ENCODE results near the gene TCEAL8. TPM values are rescaled to one million over a fixed set of nuclear protein-coding genes. Genes with fewer than 3 reads are reported as not detected.

The TCEAL8 gene
- 41.1 TPM for polyA plus RNA-seq

- peak within 1 kb of the TSS; percentile 69 to 96 (median 84) for H3K27ac Mint-ChIP-seq
- H3K9me3 Mint-ChIP-seq, result no peaks in the 10 kb centered on the region
- no peaks in the 10 kb centered on the region for H3K36me3 Mint-ChIP-seq
- peak within 1 kb of the TSS; percentile 91 to 99 (median 94) for H3K4me3 Mint-ChIP-seq
- H3K27me3 Mint-ChIP-seq, result no peaks in the 10 kb centered on the region
- peaks cover 0 to 12% (median 11%) of the 10 kb centered on the region in 3 donors for H3K4me1 Mint-ChIP-seq
Measured at GRCh38 chrX:103254921-103255493, at the start of gene TCEAL8. TCEAL8 (minus strand) TSS chrX:103255155; CDS start chrX:103253979, 1,176 bp downstream.

- Mint-ChIP-seq H3K9me3 (peaks cover 0 to 1% (median 0%) of the 10 kb centered on the region in 3 donors), H3K36me3 (no peaks in the 10 kb centered on the region), H3K27me3 (no peaks in the 10 kb centered on the region), H3K4me1 (no peaks in the 10 kb centered on the region), H3K4me3 (no peak overlapping the region), H3K27ac (no peak overlapping the region)
Measured at GRCh38 chrX:103304705-103305104, 49.8 kb upstream of the TCEAL8 start.

- Mint-ChIP-seq H3K36me3 (no peaks in the 10 kb centered on the region), H3K4me3 (no peak overlapping the region), H3K9me3 (peaks cover 0 to 3% (median 2%) of the 10 kb centered on the region in 3 donors), H3K27ac (no peak overlapping the region), H3K27me3 (no peaks in the 10 kb centered on the region), H3K4me1 (no peaks in the 10 kb centered on the region)
Measured at GRCh38 chrX:103293118-103293517, 38.2 kb upstream of the TCEAL8 start.

GRCh38 chrX:103279624-103280023 is 24.7 kb upstream of the TCEAL8 start:
- H3K27ac Mint-ChIP-seq, result no peak overlapping the region
- peaks cover 25% of the 10 kb centered on the region for H3K27me3 Mint-ChIP-seq
- H3K9me3 Mint-ChIP-seq, result peaks cover 0 to 1% (median 0%) of the 10 kb centered on the region in 3 donors
- H3K36me3 Mint-ChIP-seq, result peaks cover 2% of the 10 kb centered on the region
- no peak overlapping the region for H3K4me3 Mint-ChIP-seq
- peaks cover 0 to 8% (median 0%) of the 10 kb centered on the region in 3 donors for H3K4me1 Mint-ChIP-seq

GRCh38 chrX:103276581-103277002 is 21.6 kb upstream of the TCEAL8 start, which contains the start of gene TCEAL5:
TCEAL5 (minus strand) TSS chrX:103276750; CDS start chrX:103274563, 2,187 bp downstream.
- peaks cover 0 to 8% (median 0%) of the 10 kb centered on the region in 3 donors for H3K4me1 Mint-ChIP-seq
- no peak within 1 kb of the TSS for H3K27ac Mint-ChIP-seq
- peaks cover 27% of the 10 kb centered on the region for H3K27me3 Mint-ChIP-seq
- peaks cover 2% of the 10 kb centered on the region for H3K36me3 Mint-ChIP-seq
- peaks cover 0 to 1% (median 0%) of the 10 kb centered on the region in 3 donors for H3K9me3 Mint-ChIP-seq
- H3K4me3 Mint-ChIP-seq, result peak within 1 kb of the TSS in 3 of 4 donors; percentile 10 to 75 (median 49)

GRCh38 chrX:103275947-103276567 is 21.1 kb upstream of the TCEAL8 start:
- peaks cover 27% of the 10 kb centered on the region for H3K27me3 Mint-ChIP-seq
- peaks cover 2% of the 10 kb centered on the region for H3K36me3 Mint-ChIP-seq
- H3K9me3 Mint-ChIP-seq, result peaks cover 0 to 1% (median 0%) of the 10 kb centered on the region in 3 donors
- peaks cover 0 to 8% (median 0%) of the 10 kb centered on the region in 3 donors for H3K4me1 Mint-ChIP-seq
- H3K4me3 Mint-ChIP-seq, result peak overlapping the region in 3 of 4 donors; percentile 10 to 75 (median 49)
- no peak overlapping the region for H3K27ac Mint-ChIP-seq

GRCh38 chrX:103274284-103274683 is 19.3 kb upstream of the TCEAL8 start:
- Mint-ChIP-seq H3K4me3 (no peak overlapping the region), H3K4me1 (peaks cover 0 to 8% (median 0%) of the 10 kb centered on the region in 3 donors), H3K27ac (no peak overlapping the region), H3K27me3 (peaks cover 35% of the 10 kb centered on the region), H3K36me3 (peaks cover 2% of the 10 kb centered on the region), H3K9me3 (peaks cover 0 to 1% (median 0%) of the 10 kb centered on the region in 3 donors)

GRCh38 chrX:103258275-103258674 is 3.3 kb upstream of the TCEAL8 start:
- H3K9me3 Mint-ChIP-seq, result no peaks in the 10 kb centered on the region
- no peak overlapping the region for H3K4me3 Mint-ChIP-seq
- no peak overlapping the region for H3K27ac Mint-ChIP-seq
- peaks cover 0 to 11% (median 8%) of the 10 kb centered on the region in 3 donors for H3K4me1 Mint-ChIP-seq
- peaks cover 1% of the 10 kb centered on the region for H3K27me3 Mint-ChIP-seq
- no peaks in the 10 kb centered on the region for H3K36me3 Mint-ChIP-seq

- Mint-ChIP-seq H3K9me3 (no peaks in the 10 kb centered on the region), H3K4me1 (peaks cover 0 to 12% (median 11%) of the 10 kb centered on the region in 3 donors), H3K27me3 (no peaks in the 10 kb centered on the region), H3K27ac (no peak overlapping the region), H3K36me3 (no peaks in the 10 kb centered on the region), H3K4me3 (peak overlapping the region in 1 of 4 donors; percentile 11)
Measured at GRCh38 chrX:103256651-103257050, 1.7 kb upstream of the TCEAL8 start.

GRCh38 chrX:103254171-103254824 is 657 bp downstream of the TCEAL8 start:
- no peaks in the 10 kb centered on the region for H3K36me3 Mint-ChIP-seq
- H3K27ac Mint-ChIP-seq, result peak overlapping the region; percentile 69 to 96 (median 84)

GRCh38 chrX:103253608-103254007 is 1.3 kb downstream of the TCEAL8 start:
- no peaks in the 10 kb centered on the region for H3K9me3 Mint-ChIP-seq
- no peaks in the 10 kb centered on the region for H3K36me3 Mint-ChIP-seq
- peak overlapping the region in 1 of 3 donors; percentile 82 for H3K27ac Mint-ChIP-seq
- H3K4me3 Mint-ChIP-seq, result peak overlapping the region in 3 of 4 donors; percentile 51 to 94 (median 94)
- H3K4me1 Mint-ChIP-seq, result peaks cover 0 to 12% (median 11%) of the 10 kb centered on the region in 3 donors
- H3K27me3 Mint-ChIP-seq, result no peaks in the 10 kb centered on the region

More at GRCh38 chrX:103254171-103254824, 657 bp downstream of the TCEAL8 start:
- Mint-ChIP-seq H3K4me1 (peaks cover 0 to 12% (median 11%) of the 10 kb centered on the region in 3 donors), H3K4me3 (peak overlapping the region; percentile 91 to 99 (median 94)), H3K9me3 (no peaks in the 10 kb centered on the region), H3K27me3 (no peaks in the 10 kb centered on the region)

GRCh38 chrX:103250977-103251376 is 4.0 kb downstream of the TCEAL8 start:
- Mint-ChIP-seq H3K9me3 (no peaks in the 10 kb centered on the region), H3K27me3 (no peaks in the 10 kb centered on the region), H3K4me3 (no peak overlapping the region), H3K4me1 (peaks cover 0 to 12% (median 11%) of the 10 kb centered on the region in 3 donors), H3K36me3 (no peaks in the 10 kb centered on the region), H3K27ac (no peak overlapping the region)

- Mint-ChIP-seq H3K9me3 (no peaks in the 10 kb centered on the region), H3K27me3 (no peaks in the 10 kb centered on the region), H3K27ac (no peak overlapping the region), H3K4me1 (peaks cover 0 to 7% (median 5%) of the 10 kb centered on the region in 3 donors), H3K36me3 (no peaks in the 10 kb centered on the region), H3K4me3 (no peak overlapping the region)
Measured at GRCh38 chrX:103249805-103250204, 5.2 kb downstream of the TCEAL8 start.

- Mint-ChIP-seq H3K9me3 (no peaks in the 10 kb centered on the region), H3K36me3 (no peaks in the 10 kb centered on the region), H3K27me3 (no peaks in the 10 kb centered on the region), H3K4me3 (peak overlapping the region in 1 of 4 donors; percentile 12), H3K4me1 (peaks cover 0 to 4% (median 2%) of the 10 kb centered on the region in 3 donors), H3K27ac (no peak overlapping the region)
Measured at GRCh38 chrX:103248553-103248952, 6.4 kb downstream of the TCEAL8 start.

GRCh38 chrX:103240155-103240554 is 14.8 kb downstream of the TCEAL8 start:
- Mint-ChIP-seq H3K27me3 (peaks cover 2% of the 10 kb centered on the region), H3K4me3 (no peak overlapping the region), H3K9me3 (no peaks in the 10 kb centered on the region), H3K36me3 (no peaks in the 10 kb centered on the region), H3K4me1 (no peaks in the 10 kb centered on the region), H3K27ac (no peak overlapping the region)
